Activated CD4-positive, alpha-beta T cell treated with anti-CD3 and anti-CD28 coated beads for 48 hours (primary cell): ENCODE results near the gene TMEM131.
A peak's percentile ranks its signal among the peaks of the same experiment; 100 is the strongest.
"Not testable (repeated sequence)": the region's sequence is repeated elsewhere in the genome, so short reads cannot be mapped to it uniquely, and the experiment has no call there.

Source experiments
- DNase-seq: peaks from one replicate; pipeline ENCODE4 v3.0.0-alpha.2; 2020

TMEM131 gene

DNA sequence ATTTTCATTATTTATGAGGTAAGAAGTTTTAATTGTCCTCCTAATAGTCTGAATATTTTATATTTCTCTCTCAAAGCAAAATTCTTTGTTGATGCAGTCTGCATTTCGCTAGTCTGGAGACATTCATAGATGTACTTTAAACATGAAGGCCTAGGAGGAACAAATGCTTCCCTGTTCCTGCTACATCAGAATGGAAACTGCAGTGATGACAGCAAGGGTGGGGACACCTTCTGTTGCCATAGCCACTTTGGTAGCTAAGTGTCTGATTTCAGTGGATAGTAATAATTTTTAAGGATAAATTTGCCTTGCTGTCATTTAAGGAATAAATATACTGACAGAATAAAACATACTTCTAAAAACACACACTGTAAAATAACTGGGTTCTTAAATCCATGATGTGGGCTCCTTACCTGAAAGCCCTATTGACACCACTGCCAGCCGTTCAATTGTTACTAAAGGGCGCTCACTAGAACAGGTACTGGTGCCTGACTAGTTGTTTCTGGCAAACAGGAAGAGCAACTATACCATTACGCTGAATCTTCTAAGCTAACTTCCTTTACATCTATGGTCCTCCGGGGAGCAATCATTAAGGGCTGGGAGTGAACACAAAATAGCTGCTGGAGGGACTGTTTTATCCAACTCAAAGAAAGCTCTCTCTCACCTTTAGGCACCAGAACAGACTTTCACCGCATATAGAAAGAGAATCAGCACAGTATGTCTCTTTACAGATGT lies 88.2 kb downstream of the TMEM131 start:
- no peak for DNase-seq

DNA sequence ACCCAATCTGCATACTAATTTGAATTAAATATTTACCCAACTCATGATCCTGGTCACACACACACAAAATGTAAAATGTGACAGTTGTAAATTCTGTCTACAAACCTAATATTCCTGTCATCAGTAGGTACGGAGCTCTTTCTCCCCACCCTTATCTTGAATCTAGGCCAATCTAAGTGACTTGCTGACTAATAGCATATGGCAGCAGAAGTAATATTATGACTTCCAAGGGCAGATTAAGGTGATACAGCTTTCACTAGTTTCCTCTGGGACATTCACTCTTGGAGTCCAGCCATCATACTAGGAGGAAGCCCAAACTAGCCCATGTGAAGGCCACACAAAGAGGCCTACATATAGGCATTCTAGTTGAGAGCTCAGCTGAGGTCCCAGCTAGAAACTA lies 89.4 kb downstream of the TMEM131 start:
- no peak for DNase-seq

DNA sequence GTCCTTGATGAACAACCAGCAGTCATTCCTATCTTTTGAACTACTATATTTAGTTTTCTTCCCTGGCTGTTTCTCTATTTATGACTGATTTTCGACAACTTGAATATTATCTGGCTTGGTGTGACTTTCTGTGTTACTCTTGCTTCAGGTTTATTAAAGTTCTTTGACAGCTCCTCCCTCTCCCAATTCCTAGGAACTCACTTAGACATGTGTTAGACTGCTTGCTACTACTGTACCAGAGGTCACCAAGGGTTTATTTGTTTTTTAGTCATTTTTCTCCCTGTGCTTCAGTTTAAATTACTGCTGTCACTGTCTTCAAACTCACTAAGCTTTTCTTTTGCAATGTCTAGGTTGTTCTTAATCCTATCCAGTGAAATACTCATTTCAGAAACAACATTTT lies 90.5 kb downstream of the TMEM131 start:
- no peak for DNase-seq

DNA sequence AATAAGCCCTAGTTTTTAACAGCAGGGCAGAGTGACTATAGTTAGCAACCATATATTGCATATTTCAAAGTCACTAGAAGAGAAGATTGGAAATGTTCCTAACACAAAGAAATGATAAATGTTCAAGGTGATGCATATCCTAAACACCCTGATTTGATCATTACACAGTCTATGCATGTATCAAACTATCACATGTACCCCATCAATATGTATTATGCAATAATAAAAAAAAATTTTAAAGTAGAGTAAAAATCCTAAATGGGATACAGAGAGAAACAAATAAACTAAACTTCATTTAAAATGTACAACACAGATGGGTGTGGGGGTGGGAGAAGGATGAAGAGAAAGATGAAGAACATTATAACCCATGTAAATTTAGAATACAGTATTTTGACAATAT lies 93.9 kb downstream of the TMEM131 start:
- DNase-seq: no peak

DNA sequence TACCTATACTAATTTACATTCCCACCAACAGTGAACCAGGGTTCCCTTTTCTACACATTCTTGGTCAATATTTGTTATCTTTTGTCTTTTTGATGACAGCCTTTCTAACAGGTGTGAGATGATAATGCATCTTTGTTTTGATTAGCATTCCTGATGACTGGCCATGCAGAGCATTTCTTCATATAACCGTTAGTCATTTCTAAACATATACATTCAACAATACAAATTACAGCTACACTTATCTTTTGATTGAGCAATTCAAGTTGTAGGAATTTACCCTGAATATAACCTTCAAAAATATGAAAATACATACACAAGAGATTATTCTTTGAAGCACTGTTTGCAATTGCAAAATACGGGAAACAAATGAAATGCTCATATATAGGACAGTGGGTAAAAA lies 94.9 kb downstream of the TMEM131 start:
- DNase-seq: no peak

DNA sequence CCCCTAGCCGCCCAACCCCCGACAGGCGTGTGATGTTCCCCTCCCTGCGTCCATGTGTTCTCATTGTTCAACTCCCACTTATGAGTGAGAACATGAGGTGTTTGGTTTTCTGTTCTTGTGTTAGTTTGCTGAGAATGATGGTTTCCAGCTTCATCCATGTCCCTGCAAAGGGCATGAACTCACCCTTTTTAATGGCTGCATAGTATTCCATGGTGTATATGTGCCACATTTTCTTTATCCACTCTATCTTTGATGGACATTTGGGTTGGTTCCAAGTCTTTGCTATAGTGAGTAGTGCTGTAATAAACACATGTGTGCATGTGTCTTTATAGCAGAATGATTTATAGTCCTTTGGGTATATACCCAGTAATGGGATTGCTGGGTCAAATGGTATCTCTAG lies 102.7 kb downstream of the TMEM131 start:
- DNase-seq: not testable (repeated sequence)

DNA sequence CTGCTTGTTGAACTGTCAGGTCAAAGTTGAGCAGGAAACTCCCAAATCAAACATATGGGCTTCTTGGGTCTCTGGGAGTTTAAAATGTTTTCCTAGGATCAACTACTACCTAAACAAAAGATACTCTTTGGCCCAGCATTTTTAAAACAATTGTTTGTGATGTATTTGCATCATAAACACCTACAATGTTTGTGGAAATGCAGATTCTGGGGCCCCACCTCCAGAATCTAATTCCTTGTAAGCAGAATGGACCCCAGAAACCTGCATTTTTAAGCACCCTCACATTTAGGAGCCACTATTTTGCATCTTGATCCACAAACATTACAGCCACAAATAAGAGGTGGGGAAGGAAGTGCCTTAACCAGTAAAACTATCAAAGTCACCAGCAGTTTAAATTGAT lies 104.1 kb downstream of the TMEM131 start:
- no peak for DNase-seq

DNA sequence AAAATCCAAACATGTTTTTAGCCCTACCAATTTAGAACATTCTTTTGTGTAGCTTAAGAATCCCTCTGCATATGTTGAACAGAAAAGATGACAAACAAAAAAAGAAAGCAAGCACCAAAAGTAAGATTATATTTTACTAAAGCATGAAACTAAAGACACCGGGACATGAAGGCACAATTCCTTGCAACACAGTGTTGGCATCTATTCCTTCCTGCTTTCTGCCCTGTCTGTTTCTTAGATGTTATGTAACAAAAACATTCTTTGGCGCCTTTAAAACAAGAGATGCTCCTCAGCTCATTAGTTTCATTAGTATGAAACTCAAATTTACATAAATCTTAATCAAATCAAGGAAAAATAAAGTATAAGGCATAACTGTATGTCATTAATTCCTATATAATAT lies 106.6 kb downstream of the TMEM131 start:
- no peak for DNase-seq

DNA sequence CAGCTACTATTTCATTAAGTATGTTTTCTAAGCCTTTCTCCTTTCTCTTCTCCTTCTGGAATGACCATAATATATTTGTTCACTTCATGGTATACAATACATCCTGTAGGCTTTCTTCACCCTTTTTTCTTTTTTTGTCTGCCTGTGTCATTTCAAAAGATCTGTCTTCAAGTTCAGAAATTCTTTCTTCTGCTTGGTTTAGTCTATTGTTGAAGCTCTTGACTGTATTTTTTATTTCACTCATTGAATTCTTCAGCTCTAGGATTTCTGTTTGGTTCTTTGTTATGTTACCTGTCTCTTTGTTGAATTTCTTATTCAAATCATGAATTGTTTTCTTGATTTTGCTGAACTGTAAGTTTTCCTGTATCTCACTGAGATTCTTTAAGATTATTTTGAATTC lies 109.9 kb downstream of the TMEM131 start:
- no peak for DNase-seq

DNA sequence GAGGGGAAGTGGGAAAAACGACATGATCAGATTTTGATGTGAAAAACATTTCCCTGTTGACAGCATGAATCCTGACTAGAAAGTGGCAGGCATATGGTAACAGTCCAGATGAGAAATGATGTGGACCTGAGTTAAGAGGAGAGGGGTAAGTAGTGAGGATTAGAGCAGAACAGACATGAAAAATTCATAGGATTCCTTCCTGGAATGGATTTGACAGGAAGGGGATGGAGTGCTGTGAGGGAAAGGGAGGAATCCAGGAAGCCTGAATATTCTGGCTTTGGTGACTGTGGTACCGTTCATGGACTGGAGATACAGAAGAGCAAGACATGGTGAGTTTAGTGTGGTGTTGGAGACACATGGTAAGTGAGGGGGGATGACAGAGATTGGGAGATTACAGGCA lies 115.4 kb downstream of the TMEM131 start:
- no peak for DNase-seq

DNA sequence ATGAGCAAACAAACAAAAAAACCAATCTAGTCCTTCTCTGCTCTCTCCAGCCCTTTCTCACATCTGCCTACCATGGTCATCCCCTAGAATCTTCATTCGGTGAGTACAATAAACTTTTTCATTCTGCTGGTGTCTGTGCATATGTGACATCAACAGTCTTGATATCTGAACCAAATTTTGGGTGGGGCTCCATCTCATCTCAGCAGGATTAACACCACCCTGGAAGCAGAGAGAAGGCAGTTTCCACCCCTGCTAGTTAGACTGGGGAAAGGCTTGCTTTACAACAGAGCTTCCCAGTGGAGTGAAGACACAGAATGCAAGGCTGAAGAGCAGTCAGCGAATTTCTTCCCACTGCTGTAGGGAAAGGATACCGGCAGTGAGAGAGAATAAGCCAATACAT lies 116.9 kb downstream of the TMEM131 start:
- no peak for DNase-seq

DNA sequence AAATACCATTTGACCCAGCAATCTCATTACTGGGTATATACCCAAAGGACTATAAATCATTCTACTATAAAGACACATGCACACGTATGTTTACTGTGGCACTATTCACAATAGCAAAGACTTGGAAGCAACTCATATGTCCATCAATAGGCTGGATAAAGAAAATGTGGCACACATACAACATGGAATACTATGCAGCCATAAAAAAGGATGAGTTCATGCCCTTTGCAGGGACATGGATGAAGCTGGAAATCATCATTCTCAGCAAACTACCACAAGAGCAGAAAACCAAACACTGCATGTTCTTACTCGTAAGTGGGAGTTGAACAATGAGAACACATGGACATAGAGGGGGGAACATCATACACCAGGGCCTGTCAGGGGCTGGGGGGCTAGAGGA lies 117.4 kb downstream of the TMEM131 start:
- DNase-seq: not testable (repeated sequence)

DNA sequence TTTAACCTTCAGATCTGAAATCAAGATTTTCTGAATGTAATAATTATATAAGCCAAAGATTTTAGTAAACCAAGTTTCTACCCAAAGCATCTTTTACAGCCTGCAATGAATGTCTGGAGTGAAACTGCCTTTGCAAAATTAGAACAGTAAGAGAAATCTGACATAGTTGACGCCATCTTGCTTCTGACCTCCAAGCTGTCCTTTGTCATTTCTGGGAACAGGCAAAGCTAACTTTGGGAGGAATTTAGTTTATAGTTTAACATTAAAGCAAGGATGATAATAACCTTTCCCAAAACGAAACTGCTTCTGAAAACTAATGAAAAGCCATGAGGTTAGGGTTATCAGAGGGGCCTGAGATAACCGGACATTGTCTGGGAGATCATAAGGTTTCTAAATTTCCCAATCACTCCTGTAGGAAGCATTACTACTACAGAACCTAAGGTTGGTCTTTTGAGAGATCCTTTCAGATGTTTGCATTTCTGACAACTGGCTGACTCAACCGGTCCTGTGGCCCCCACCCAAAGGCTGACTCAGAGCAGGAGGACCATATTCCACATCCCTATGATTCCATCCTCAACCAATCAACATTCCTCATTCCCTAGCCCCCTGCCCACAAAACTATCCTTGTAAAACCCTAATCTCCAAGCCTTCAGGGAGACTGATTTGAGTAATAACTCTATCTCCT lies 124.5 kb downstream of the TMEM131 start:
- DNase-seq: no peak

DNA sequence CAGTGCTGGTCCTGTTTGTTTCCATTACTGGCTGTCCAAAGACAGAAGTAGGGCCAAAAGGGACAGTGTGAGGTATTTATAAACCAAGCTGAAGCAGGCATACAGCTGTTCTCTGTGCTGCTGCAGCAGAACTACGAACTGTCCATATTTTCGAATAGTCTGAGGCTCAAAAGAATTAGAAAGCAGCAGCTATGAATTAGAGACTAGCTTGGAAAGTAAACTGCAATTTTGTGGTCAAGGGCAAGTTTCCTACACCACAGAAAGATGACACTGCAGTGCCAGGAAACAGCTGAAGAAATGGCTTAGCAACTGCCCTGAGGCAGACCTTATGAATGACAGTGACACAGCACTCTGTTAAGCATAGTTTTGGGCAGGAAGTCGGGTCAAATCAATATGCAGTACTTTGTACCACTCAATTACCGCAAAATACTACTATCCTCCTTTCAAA lies 125.3 kb downstream of the TMEM131 start:
- DNase-seq: peak; percentile 52

DNA sequence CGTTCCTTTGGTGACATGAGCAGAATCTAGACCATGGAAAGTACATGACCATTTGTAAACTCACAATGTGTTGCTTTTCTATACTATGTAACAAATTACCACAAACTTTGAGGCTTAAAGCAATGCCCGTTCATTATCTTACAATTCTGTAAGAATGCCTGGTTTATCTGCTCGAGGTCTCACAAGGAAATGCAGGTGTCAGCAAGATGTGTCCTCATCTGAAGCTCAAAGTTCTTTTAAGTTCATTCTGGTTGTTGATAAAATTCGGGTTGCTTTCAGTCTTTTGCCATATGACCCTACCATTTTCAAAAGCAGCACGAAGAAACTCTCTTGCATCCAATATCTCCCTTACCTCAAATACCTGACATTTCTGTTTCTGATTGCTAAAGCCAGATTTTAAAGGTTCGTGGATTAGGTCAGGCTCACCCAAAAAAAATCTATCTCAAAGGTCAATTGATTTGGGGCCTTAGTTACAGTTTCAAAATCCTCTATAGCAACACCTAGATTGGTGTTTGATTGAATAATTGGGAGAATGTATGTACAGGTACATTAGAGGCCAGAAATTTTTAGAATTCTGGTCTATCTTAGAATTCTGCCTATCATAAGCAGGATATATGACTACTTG lies 125.9 kb downstream of the TMEM131 start:
- DNase-seq: no peak

DNA sequence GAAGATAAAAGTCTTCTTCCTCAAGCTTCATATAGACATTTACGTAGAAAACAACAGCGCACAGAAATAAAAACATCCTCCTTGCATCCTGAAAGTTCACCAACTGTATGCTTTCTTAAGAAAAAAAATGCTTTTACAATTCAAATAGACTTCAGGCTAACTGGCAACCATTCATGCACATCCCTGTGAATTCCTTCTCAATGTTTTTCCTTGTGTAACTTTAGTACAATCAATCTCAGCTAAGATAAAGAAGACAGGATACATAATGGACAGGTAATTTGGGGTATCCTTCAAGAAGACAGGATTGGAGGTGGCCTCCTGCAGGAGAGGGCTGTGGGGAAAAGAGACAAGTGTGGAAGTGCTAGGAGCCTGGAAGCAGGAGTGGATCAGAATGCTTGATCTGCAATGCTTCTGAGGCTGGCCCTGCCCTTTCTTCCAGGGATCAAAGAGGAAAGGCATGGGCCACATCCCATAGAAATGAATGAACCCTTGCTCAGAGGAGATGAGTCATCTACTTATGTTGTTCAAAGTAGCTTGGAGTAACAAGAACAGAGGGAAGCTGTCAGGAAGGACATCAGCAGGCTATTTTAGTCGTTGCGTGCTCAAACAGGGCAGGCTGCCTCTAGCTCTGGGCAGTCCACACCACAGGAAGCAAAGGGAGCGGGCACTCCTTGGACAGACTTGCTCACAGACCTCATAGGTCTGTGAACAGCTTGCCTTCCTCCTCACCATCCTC lies 126.6 kb downstream of the TMEM131 start:
- DNase-seq: no peak

DNA sequence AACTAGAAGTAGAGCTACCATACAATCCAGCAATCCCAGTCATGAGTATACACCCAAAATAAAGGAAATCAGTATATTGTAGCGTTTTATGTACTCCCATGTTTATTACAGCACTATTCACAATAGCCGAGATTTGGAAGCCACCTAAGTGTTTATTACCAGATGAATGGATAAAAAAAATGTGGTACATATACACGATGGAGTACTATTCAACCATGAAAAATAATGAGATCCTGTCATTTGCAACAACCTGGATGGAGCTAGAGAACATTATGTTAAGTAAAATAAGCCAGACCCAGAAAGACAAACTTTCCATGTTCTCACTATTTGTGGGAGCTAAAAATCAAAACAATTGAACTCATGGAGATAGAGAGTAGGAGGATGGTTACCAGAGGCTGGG lies 131.9 kb downstream of the TMEM131 start:
- no peak for DNase-seq

DNA sequence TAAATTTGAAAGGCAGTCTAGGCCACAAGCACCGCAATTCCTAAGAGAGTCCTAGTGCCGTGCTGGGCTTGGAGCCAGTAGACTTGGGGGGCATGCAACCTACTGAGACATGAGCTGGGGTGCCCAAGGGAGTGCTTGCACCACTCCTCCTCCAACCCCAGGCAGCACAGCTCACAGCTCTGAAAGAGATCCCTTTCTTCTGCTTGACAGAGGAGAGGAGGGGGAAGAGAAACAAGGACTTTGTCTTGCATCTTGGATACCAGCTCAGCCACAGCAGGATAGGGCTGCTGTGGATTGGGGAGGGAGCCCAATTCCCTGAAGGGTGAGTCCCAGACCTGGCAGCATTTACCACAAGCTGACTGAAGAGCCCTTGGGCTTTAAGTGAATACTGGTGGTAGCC lies 134.6 kb downstream of the TMEM131 start:
- no peak for DNase-seq

DNA sequence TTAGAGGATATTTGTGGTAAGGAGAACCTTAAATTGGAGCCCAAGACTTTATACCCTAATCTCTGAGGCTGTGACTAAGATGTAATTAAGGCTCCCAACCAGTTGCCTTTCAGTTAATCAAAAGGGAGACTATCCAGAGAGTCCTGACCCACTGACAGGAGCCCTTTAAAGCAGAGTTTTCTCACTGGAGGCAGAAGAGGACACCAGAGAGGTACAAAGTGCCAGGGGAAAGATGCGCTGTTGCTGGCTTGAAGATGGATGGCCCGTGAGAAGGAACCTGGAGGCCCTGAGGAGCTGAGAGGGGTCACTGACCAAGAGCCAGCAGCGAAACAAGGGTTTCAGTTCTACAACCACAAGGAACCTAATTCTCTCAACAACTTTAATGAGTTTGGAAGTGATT lies 137.3 kb downstream of the TMEM131 start:
- no peak for DNase-seq

DNA sequence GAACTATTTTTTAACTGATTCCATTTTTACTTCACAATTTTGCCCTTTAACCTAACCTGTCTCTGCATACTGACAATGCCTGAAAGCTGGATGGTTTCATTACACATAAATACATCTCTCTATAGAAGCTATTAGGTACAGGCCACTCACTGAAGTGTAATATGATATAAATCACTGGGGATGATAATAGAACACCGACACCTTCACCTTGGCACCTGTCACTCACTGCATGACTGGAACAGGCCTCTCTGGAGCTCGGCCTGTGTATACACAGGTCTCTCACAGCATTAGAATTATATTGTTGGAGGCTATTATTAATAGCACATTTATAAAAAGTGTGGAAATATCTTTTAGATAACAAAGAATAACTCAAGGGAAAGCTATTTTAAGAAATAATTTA lies 138.2 kb downstream of the TMEM131 start:
- DNase-seq: no peak

DNA sequence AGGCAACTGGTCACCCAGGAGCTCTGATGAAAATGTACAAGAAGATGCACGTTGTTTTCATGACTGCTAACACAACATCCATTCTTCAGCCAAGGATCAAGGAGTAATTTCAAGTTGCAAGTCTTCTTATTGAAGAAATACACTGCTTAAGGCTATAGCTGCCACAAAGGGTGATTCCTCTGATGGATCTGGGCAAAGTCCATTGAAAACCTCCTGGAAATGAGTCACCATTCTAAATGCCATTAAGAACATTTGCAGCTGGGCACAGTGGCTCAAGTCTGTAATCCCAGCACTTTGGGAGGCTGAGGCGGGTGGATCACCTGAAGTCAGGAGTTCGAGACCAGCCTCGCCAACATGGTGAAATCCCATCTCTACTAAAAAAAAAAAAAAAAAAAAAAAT lies 142.7 kb downstream of the TMEM131 start:
- not testable (repeated sequence) for DNase-seq

DNA sequence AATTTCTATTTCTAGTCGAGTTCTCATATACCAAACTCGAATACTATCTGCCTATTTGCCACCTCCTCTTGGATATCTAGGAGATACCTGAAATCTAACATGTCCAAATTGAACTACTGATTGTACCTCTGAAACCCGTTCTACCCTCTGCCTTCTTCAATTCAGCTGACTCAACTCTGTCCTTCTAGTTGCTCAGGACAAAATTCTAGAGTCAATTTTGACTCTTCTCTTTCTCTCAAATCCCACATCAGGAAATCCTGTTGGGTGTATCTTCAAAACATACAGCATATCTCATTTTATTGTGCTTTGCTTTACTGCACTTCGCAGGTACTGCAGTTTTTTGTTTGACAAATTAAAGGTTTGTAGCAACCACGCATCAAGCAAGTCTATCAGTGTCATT lies 144.6 kb downstream of the TMEM131 start:
- no peak for DNase-seq

DNA sequence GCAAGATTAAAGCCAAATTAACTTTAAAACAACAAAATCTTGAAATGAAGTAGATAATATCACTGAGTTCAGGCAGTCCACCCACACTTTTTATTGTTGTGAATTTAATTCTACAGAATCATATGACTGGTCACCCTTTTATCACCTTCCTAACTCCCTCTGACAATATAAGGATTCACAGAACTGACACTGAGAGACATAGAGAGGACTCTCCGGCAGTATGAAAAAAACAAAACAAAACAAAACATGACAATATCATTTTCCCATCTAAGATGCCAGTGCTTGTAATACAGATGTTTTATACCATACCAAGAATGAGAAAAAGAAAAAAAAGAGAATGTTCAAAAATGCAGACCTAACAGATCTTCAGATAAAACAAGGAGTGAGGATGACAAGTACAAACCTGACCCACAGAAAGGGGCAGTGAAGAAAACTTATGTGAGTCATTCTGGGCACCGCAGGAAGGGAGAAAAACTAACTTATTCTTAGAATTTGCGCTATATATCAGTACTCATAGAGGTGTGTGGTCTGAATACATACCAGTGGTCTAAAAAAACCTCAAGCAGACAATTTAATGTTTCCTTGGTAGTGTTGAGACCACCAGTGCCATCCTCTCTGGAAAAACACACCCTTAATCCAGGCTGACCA lies 145.7 kb downstream of the TMEM131 start:
- peak; percentile 8 for DNase-seq
